Naive B cell (primary cell): ENCODE results near the gene LRRTM3. TPM values are rescaled to one million over a fixed set of nuclear protein-coding genes. Genes with fewer than 3 reads are reported as not detected.

Experiments
- ATAC-seq, 2 donors: fragments of 150-1000 bp; cut with Tn5 transposase; 2 replicates each; pipeline ENCODE4 v1.10.0; 2021; ENCODE audit warnings: low read depth in 2 of 2, mild to moderate bottlenecking in 2 of 2, moderate library complexity in 2 of 2
- DNase-seq: peaks from one replicate; pipeline ENCODE4 v3.0.0; 2022
- H3K27ac Mint-ChIP-seq, 6 donors: one replicate each; pipeline ENCODE4 v1.8.0; 2020 to 2022; ENCODE audit warnings: mild to moderate bottlenecking in 6 of 6, mixed read lengths in 6 of 6, moderate library complexity in 5 of 6, inconsistent platforms in 2 of 6
- H3K27me3 Mint-ChIP-seq, 3 donors: one replicate each; pipeline ENCODE4 v1.8.0; 2021 to 2022; ENCODE audit warnings: mixed read lengths in 3 of 3, mild to moderate bottlenecking in 1 of 3
- H3K36me3 Mint-ChIP-seq, 2 donors: one replicate each; pipeline ENCODE4 v1.8.0; 2020 to 2022; ENCODE audit warnings: mixed read lengths in 2 of 2, inconsistent platforms in 1 of 2, mild to moderate bottlenecking in 1 of 2
- H3K4me1 Mint-ChIP-seq, 3 donors: one replicate each; pipeline ENCODE4 v1.8.0; 2020 to 2022; ENCODE audit warnings: mixed read lengths in 3 of 3, inconsistent platforms in 1 of 3, mild to moderate bottlenecking in 1 of 3, moderate library complexity in 1 of 3
- H3K4me3 Mint-ChIP-seq, 8 donors: one replicate each; pipeline ENCODE4 v1.8.0; 2020 to 2022; ENCODE audit warnings: mild to moderate bottlenecking in 8 of 8, mixed read lengths in 8 of 8, moderate library complexity in 8 of 8, inconsistent platforms in 2 of 8
- H3K9me3 Mint-ChIP-seq, 7 donors: one replicate each; pipeline ENCODE4 v1.8.0; 2020 to 2022; ENCODE audit warnings: mixed read lengths in 7 of 7, mild to moderate bottlenecking in 5 of 7, inconsistent platforms in 2 of 7, moderate library complexity in 1 of 7
- polyA plus RNA-seq, 6 donors: library from polyadenylated mRNA; unstranded; fragments of 300-500 nt; fragmentation: Illumina TruSeq; gene quantifications; one replicate each; pipeline ENCODE4 v1.2.3, GENCODE V29; 2021; ENCODE audit warnings: low read depth in 6 of 6

The LRRTM3 gene
- polyA plus RNA-seq, 6 donors from 2014 or later = not detected

DNA sequence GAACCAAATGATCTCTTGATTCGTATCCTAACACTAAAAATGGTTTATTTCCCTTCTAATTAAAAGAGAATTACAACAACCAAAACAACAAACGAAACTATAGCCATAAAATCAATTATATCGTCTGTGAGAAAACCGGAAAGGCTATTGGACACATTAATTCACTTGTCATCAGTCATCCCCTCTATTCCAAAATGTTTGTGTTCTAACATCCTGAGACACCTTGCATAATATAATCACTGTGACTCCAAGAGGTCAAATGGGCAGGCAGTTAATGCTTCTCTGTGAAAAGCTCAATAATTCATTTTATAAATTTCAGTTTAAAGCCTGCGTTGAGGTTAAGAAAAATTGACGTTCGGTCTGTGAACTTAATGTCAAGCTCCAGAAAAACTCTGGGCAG lies 463 bp upstream of the LRRTM3 start:
- Mint-ChIP-seq H3K4me3 (no peak overlapping the region), H3K27ac (no peak overlapping the region), H3K4me1 (peaks cover 0 to 6% (median 0%) of the 10 kb centered on the region in 3 donors), H3K27me3 (peaks cover 26 to 30% (median 30%) of the 10 kb centered on the region in 3 donors), H3K9me3 (peaks cover 0 to 9% (median 4%) of the 10 kb centered on the region in 7 donors), H3K36me3 (no peaks in the 10 kb centered on the region)
- DNase-seq (no peak), ATAC-seq (no peak)

DNA sequence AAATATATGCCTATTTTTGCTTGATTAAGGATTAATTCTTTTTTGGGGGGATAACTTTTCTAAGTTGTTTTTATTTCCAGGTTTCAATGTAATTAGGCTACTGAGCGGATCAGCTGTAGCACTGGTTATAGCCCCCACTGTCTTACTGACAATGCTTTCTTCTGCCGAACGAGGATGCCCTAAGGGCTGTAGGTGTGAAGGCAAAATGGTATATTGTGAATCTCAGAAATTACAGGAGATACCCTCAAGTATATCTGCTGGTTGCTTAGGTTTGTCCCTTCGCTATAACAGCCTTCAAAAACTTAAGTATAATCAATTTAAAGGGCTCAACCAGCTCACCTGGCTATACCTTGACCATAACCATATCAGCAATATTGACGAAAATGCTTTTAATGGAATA lies 1.0 kb downstream of the LRRTM3 start:
- H3K36me3 Mint-ChIP-seq = no peaks in the 10 kb centered on the region
- no peak overlapping the region for H3K27ac Mint-ChIP-seq

DNA sequence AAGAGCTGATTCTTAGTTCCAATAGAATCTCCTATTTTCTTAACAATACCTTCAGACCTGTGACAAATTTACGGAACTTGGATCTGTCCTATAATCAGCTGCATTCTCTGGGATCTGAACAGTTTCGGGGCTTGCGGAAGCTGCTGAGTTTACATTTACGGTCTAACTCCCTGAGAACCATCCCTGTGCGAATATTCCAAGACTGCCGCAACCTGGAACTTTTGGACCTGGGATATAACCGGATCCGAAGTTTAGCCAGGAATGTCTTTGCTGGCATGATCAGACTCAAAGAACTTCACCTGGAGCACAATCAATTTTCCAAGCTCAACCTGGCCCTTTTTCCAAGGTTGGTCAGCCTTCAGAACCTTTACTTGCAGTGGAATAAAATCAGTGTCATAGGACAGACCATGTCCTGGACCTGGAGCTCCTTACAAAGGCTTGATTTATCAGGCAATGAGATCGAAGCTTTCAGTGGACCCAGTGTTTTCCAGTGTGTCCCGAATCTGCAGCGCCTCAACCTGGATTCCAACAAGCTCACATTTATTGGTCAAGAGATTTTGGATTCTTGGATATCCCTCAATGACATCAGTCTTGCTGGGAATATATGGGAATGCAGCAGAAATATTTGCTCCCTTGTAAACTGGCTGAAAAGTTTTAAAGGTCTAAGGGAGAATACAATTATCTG lies 1.6 kb downstream of the LRRTM3 start:
- Mint-ChIP-seq H3K36me3 (no peaks in the 10 kb centered on the region), H3K27me3 (peaks cover 26 to 33% (median 30%) of the 10 kb centered on the region in 3 donors), H3K4me3 (no peak overlapping the region), H3K27ac (no peak overlapping the region), H3K4me1 (peaks cover 0 to 6% (median 0%) of the 10 kb centered on the region in 3 donors), H3K9me3 (peaks cover 0 to 2% (median 0%) of the 10 kb centered on the region in 7 donors)
- DNase-seq = no peak
- no peak for ATAC-seq

More for the DNA sequence above, 1.0 kb downstream of the LRRTM3 start:
- no peak for ATAC-seq
- Mint-ChIP-seq H3K9me3 (peaks cover 0 to 2% (median 0%) of the 10 kb centered on the region in 7 donors), H3K27me3 (peaks cover 26 to 33% (median 30%) of the 10 kb centered on the region in 3 donors), H3K4me1 (peaks cover 0 to 6% (median 0%) of the 10 kb centered on the region in 3 donors), H3K4me3 (no peak overlapping the region)
- no peak for DNase-seq

DNA sequence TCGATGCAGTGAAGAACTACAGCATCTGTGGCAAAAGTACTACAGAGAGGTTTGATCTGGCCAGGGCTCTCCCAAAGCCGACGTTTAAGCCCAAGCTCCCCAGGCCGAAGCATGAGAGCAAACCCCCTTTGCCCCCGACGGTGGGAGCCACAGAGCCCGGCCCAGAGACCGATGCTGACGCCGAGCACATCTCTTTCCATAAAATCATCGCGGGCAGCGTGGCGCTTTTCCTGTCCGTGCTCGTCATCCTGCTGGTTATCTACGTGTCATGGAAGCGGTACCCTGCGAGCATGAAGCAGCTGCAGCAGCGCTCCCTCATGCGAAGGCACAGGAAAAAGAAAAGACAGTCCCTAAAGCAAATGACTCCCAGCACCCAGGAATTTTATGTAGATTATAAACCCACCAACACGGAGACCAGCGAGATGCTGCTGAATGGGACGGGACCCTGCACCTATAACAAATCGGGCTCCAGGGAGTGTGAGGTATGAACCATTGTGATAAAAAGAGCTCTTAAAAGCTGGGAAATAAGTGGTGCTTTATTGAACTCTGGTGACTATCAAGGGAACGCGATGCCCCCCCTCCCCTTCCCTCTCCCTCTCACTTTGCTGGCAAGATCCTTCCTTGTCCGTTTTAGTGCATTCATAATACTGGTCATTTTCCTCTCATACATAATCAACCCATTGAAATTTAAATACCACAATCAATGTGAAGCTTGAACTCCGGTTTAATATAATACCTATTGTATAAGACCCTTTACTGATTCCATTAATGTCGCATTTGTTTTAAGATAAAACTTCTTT lies 2.3 kb downstream of the LRRTM3 start:
- Mint-ChIP-seq H3K4me1 (peaks cover 0 to 6% (median 0%) of the 10 kb centered on the region in 3 donors), H3K27me3 (peaks cover 26 to 36% (median 30%) of the 10 kb centered on the region in 3 donors), H3K36me3 (no peaks in the 10 kb centered on the region), H3K9me3 (peaks cover 0 to 2% (median 0%) of the 10 kb centered on the region in 7 donors), H3K27ac (no peak overlapping the region), H3K4me3 (no peak overlapping the region)
- no peak for ATAC-seq
- DNase-seq = no peak

DNA sequence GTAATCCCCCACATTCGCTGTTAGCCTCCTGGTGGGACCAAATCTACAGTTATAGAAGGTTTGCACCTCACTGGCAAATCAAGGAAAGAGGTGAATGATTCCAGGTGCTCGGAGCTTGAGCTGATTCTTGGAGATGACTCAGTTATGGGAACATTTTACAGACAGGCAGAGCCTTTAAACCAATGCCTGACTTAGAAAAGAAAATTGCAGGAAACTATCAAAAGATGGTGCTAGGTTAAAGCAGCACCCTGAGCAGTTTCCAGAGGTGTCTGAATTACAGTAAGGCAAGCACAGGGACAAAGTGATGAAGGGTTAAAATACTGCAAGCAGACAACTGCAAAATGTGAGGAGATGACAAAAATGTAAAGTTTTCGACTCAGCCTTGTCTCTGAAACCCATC lies 2.9 kb downstream of the LRRTM3 start:
- H3K4me3 Mint-ChIP-seq = no peak overlapping the region
- no peak overlapping the region for H3K27ac Mint-ChIP-seq
- H3K4me1 Mint-ChIP-seq = peaks cover 0 to 6% (median 0%) of the 10 kb centered on the region in 3 donors
- peaks cover 26 to 38% (median 30%) of the 10 kb centered on the region in 3 donors for H3K27me3 Mint-ChIP-seq
- H3K9me3 Mint-ChIP-seq = peaks cover 0 to 2% (median 0%) of the 10 kb centered on the region in 7 donors
- DNase-seq (no peak), ATAC-seq (no peak)
- H3K36me3 Mint-ChIP-seq = no peaks in the 10 kb centered on the region

DNA sequence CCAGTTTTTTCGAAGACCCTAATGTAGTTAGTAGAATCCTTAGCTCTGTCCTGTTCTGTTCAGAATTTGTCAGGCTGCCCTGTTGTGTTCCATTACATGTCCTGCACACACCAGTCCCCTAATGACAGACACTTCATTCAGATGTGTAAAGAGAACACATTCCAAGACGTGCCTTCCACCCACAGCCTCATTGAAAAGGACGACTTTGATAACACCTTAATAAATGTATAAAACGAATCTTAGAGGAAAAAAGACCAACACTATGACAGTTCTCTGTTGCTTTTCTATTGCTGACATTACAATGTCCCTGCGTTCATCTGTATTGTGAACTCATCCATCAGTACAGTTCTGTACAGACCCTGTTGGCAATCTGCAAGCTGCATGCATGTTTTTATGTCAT lies 3.5 kb downstream of the LRRTM3 start:
- no peak overlapping the region for H3K27ac Mint-ChIP-seq
- H3K27me3 Mint-ChIP-seq = peaks cover 29 to 41% (median 30%) of the 10 kb centered on the region in 3 donors
- H3K4me3 Mint-ChIP-seq = no peak overlapping the region
- peaks cover 0 to 2% (median 0%) of the 10 kb centered on the region in 7 donors for H3K9me3 Mint-ChIP-seq
- DNase-seq (no peak), ATAC-seq (no peak)
- no peaks in the 10 kb centered on the region for H3K36me3 Mint-ChIP-seq
- H3K4me1 Mint-ChIP-seq = peaks cover 0 to 6% (median 0%) of the 10 kb centered on the region in 3 donors

DNA sequence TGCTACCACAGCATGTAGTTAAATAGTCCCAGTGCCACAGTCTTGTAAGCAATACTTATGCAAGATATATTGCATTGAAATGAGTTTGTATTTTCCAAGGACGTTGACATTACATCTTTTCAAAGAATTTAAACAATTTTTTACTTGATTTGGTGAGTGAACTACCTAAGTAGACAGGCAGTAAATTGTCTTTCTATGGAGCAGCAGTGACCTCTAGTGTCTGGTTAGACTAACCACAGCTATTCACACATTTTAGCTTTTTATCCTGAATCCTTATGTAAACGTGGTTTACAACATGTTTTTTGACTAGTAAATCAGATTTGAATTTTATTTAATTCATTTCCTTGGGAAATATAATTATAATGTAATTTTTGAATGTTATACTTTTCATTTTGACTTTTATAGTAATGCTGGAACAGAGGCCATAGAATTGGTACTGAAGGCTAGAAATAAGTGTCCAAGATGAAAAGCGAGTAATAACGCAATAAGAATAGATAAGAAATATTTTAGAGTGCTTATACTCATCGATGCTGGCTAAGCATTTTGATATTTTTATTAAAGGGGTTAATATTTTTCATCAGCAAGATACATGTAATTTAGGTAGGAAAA lies 5.6 kb downstream of the LRRTM3 start:
- no peaks in the 10 kb centered on the region for H3K4me1 Mint-ChIP-seq
- peaks cover 0 to 2% (median 0%) of the 10 kb centered on the region in 7 donors for H3K9me3 Mint-ChIP-seq
- no peak overlapping the region for H3K4me3 Mint-ChIP-seq
- H3K36me3 Mint-ChIP-seq = no peaks in the 10 kb centered on the region
- DNase-seq (peak; percentile 2), ATAC-seq (no peak)
- no peak overlapping the region for H3K27ac Mint-ChIP-seq
- peaks cover 23 to 42% (median 23%) of the 10 kb centered on the region in 3 donors for H3K27me3 Mint-ChIP-seq

DNA sequence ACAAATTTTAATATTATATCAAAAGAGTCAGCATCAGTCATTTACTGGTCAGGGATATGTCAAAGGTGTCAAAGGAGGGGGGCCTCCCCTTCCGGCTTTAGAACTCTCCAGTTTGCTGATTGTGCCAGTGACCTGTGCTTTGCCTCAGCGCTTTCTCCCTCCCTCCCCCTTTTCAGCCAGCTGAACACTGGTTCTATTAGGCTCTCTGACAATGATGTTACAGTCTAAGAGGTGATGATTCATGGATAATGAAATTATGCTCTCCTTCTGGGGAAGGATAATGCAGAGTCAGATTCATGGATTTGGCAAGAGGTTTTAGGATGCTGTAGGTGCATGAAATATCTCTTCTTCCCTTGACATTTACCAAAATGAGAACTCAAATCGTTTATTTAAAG lies 6.1 kb downstream of the LRRTM3 start:
- no peak for DNase-seq
- Mint-ChIP-seq H3K4me1 (no peaks in the 10 kb centered on the region), H3K4me3 (no peak overlapping the region), H3K27ac (no peak overlapping the region), H3K9me3 (peaks cover 0 to 2% (median 0%) of the 10 kb centered on the region in 7 donors), H3K36me3 (no peaks in the 10 kb centered on the region), H3K27me3 (peaks cover 23 to 39% (median 23%) of the 10 kb centered on the region in 3 donors)
- ATAC-seq = no peak

DNA sequence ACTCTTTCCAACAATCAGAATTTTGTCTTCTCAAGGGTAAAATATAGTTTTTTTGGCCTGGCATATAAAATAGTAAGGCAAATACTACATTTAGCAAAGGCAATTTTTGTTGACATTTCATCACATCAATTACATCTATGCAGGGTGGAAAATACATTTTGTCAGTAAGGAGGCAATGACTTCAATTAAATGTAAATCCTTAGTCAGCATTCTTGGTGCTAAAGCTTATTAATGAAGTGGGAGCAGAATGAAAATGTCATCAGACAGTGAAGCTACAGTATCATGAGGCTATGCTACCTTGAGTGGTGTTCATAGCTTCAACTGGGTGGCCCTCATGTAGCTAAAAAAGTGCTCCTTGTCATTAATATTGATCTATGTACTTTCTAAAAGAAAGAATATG lies 8.9 kb downstream of the LRRTM3 start:
- peaks cover 0 to 1% (median 0%) of the 10 kb centered on the region in 7 donors for H3K9me3 Mint-ChIP-seq
- H3K36me3 Mint-ChIP-seq = no peaks in the 10 kb centered on the region
- H3K4me1 Mint-ChIP-seq = no peaks in the 10 kb centered on the region
- DNase-seq (no peak), ATAC-seq (no peak)
- no peak overlapping the region for H3K4me3 Mint-ChIP-seq
- H3K27ac Mint-ChIP-seq = no peak overlapping the region
- H3K27me3 Mint-ChIP-seq = peaks cover 0 to 13% (median 4%) of the 10 kb centered on the region in 3 donors

DNA sequence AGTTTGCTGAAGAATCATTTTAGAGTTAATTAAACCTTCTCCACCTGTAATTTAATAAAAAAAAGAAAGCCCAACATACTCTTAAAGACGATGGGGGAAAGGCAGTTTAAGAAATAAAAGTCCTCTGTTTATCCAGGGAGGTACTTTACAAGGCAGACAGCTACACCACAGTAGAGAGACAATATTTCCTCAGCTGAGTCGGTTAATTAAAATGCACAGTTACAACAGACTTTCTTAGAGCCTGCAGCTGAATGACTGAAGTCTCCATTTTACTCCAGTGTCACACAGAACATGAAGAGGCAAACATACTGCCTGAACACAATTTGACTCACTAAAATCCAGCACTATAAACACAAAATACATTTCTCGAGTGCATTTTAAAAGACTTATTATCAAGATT lies 15.1 kb downstream of the LRRTM3 start:
- no peaks in the 10 kb centered on the region for H3K36me3 Mint-ChIP-seq
- H3K4me3 Mint-ChIP-seq = no peak overlapping the region

DNA sequence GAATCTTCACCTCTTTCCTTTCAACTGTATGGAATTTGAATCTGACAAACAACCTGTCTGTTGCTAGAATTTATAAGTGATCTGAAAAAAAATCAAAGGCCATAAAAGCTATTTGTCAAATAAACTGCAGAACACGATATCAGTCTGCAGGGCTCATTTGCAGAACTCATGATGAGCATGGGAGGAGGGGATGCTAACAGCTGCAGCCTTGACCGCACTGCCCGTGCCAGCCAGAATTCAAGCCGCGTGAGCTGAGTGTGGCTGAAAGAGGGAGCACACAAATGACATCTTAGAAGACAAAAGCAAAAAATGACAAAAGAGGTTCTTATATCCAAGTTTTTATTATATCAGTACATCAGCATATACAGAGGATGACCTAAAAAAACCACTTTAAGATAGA lies 15.7 kb downstream of the LRRTM3 start:
- no peak overlapping the region for H3K4me3 Mint-ChIP-seq
- no peak for ATAC-seq
- no peaks in the 10 kb centered on the region for H3K36me3 Mint-ChIP-seq

More for the DNA sequence above, 15.1 kb downstream of the LRRTM3 start:
- ATAC-seq = no peak
- no peak for DNase-seq
- H3K9me3 Mint-ChIP-seq = peaks cover 0 to 7% (median 0%) of the 10 kb centered on the region in 7 donors
- no peak overlapping the region for H3K27ac Mint-ChIP-seq
- H3K27me3 Mint-ChIP-seq = no peaks in the 10 kb centered on the region
- H3K4me1 Mint-ChIP-seq = no peaks in the 10 kb centered on the region

DNA sequence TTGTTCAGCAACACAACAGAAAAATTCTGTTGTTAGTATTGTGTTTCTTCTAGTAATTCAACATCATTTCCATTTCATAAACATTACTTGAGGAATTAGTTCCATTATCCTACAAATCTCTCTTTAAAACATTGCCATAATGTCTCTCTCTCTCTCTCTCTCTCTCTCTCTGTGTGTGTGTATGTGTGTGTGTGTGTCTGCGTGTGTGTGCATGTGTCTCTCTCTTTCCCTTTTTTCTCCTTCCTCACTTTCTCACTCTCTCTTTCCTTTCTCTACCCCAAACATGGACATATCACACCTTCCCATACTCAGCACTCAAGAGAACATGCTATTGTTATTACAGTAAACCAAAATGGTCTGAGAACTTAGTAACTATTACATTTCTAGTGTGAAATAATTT lies 16.6 kb downstream of the LRRTM3 start:
- H3K27me3 Mint-ChIP-seq = no peaks in the 10 kb centered on the region
- no peak for DNase-seq
- ATAC-seq = no peak
- no peaks in the 10 kb centered on the region for H3K4me1 Mint-ChIP-seq
- no peak overlapping the region for H3K27ac Mint-ChIP-seq
- no peaks in the 10 kb centered on the region for H3K36me3 Mint-ChIP-seq
- peaks cover 0 to 7% (median 0%) of the 10 kb centered on the region in 7 donors for H3K9me3 Mint-ChIP-seq
- no peak overlapping the region for H3K4me3 Mint-ChIP-seq

More for the DNA sequence above, 15.7 kb downstream of the LRRTM3 start:
- Mint-ChIP-seq H3K27me3 (no peaks in the 10 kb centered on the region), H3K27ac (no peak overlapping the region), H3K9me3 (peaks cover 0 to 7% (median 0%) of the 10 kb centered on the region in 7 donors), H3K4me1 (no peaks in the 10 kb centered on the region)
- DNase-seq = no peak

DNA sequence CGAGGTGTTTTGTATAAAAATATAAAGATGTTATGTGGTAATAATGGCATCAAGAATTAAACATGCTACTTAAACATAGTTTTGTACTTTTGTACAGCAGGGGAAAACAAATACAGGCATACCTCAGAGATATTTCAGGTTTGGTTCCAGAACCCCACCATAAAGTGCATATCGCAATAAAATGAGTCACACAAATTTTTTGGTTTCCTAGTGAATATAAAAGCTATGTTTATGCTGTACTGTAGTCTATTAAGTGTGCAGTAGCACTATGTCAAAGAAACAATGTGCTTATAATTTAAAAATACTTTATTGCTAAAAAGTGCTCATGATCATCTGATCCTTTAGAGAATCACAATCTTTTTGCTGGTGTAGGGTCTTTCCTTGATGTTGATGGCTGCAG lies 17.8 kb downstream of the LRRTM3 start:
- ATAC-seq = no peak
- H3K27me3 Mint-ChIP-seq = peaks cover 0 to 4% (median 0%) of the 10 kb centered on the region in 3 donors
- no peak for DNase-seq
- H3K27ac Mint-ChIP-seq = no peak overlapping the region
- H3K9me3 Mint-ChIP-seq = peaks cover 0 to 7% (median 0%) of the 10 kb centered on the region in 7 donors
- H3K4me3 Mint-ChIP-seq = no peak overlapping the region
- H3K4me1 Mint-ChIP-seq = no peaks in the 10 kb centered on the region
- H3K36me3 Mint-ChIP-seq = no peaks in the 10 kb centered on the region
